ENCODE measurements around the gene ADAMTS2. TPM values are rescaled to one million over a fixed set of nuclear protein-coding genes. Genes with fewer than 3 reads are reported as not detected.

Gene ADAMTS2
- total RNA-seq, 1 experiment from 2014 or later = not detected

GRCh38 chr5:179180921-179181645, 164.2 kb downstream of the ADAMTS2 start:
- intact Hi-C loops (cut with micrococcal nuclease; ENCODE audit: unreplicated experiment) = no loop called here
- no peak for DNase-seq

GRCh38 chr5:179180061-179180610, 165.1 kb downstream of the ADAMTS2 start:
- intact Hi-C loops (cut with micrococcal nuclease; ENCODE audit: unreplicated experiment) = no loop called here
- CTCF ChIA-PET = no interaction called here

More at GRCh38 chr5:179180921-179181645, 164.2 kb downstream of the ADAMTS2 start:
- Mint-ChIP-seq H3K4me3 (ENCODE audit: low read depth, unreplicated experiment) (no peak overlapping the region), H3K27me3 (ENCODE audit: unreplicated experiment) (no peaks in the 10 kb centered on the region), H3K36me3 (ENCODE audit: insufficient read depth, unreplicated experiment) (peaks cover 5% of the 10 kb centered on the region), H3K27ac (ENCODE audit: unreplicated experiment) (no peak overlapping the region), H3K4me1 (ENCODE audit: low read depth, unreplicated experiment) (no peaks in the 10 kb centered on the region), H3K9me3 (ENCODE audit: low read depth, unreplicated experiment) (peaks cover 23% of the 10 kb centered on the region)
- BruUV-seq (replicated peaks) = no TSS peak
- CTCF ChIA-PET = no interaction called here
- no peak for TF ChIP-seq CTCF (IDR thresholded peaks at IDR 0.05; ENCODE audit: unreplicated experiment)

GRCh38 chr5:179177711-179178575, 167.3 kb downstream of the ADAMTS2 start:
- Mint-ChIP-seq H3K9me3 (ENCODE audit: low read depth, unreplicated experiment) (peaks cover 20% of the 10 kb centered on the region), H3K4me1 (ENCODE audit: low read depth, unreplicated experiment) (no peaks in the 10 kb centered on the region), H3K4me3 (ENCODE audit: low read depth, unreplicated experiment) (no peak overlapping the region), H3K27me3 (ENCODE audit: unreplicated experiment) (no peaks in the 10 kb centered on the region), H3K36me3 (ENCODE audit: insufficient read depth, unreplicated experiment) (peaks cover 5% of the 10 kb centered on the region), H3K27ac (ENCODE audit: unreplicated experiment) (no peak overlapping the region)
- no peak for DNase-seq
- BruUV-seq (replicated peaks) = no TSS peak
- TF ChIP-seq CTCF (IDR thresholded peaks at IDR 0.05; ENCODE audit: unreplicated experiment) = no peak
- intact Hi-C loops (cut with micrococcal nuclease; ENCODE audit: unreplicated experiment) = no loop called here
- CTCF ChIA-PET = no interaction called here

More at GRCh38 chr5:179180061-179180610, 165.1 kb downstream of the ADAMTS2 start:
- Mint-ChIP-seq H3K27me3 (ENCODE audit: unreplicated experiment) (no peaks in the 10 kb centered on the region), H3K27ac (ENCODE audit: unreplicated experiment) (no peak overlapping the region), H3K4me1 (ENCODE audit: low read depth, unreplicated experiment) (no peaks in the 10 kb centered on the region), H3K4me3 (ENCODE audit: low read depth, unreplicated experiment) (no peak overlapping the region), H3K36me3 (ENCODE audit: insufficient read depth, unreplicated experiment) (peaks cover 5% of the 10 kb centered on the region), H3K9me3 (ENCODE audit: low read depth, unreplicated experiment) (peaks cover 28% of the 10 kb centered on the region)
- no peak for TF ChIP-seq CTCF (IDR thresholded peaks at IDR 0.05; ENCODE audit: unreplicated experiment)
- BruUV-seq (replicated peaks) = no TSS peak
- no peak for DNase-seq

- no peak for DNase-seq
- no peaks in the 10 kb centered on the region for H3K27me3 Mint-ChIP-seq (ENCODE audit: unreplicated experiment)
- H3K36me3 Mint-ChIP-seq (ENCODE audit: insufficient read depth, unreplicated experiment) = peaks cover under 1% of the 10 kb centered on the region
- H3K4me1 Mint-ChIP-seq (ENCODE audit: low read depth, unreplicated experiment) = no peaks in the 10 kb centered on the region
- no peak overlapping the region for H3K4me3 Mint-ChIP-seq (ENCODE audit: low read depth, unreplicated experiment)
- TF ChIP-seq CTCF (IDR thresholded peaks at IDR 0.05; ENCODE audit: unreplicated experiment) = no peak
- H3K27ac Mint-ChIP-seq (ENCODE audit: unreplicated experiment) = no peak overlapping the region
- peaks cover 18% of the 10 kb centered on the region for H3K9me3 Mint-ChIP-seq (ENCODE audit: low read depth, unreplicated experiment)
- no TSS peak for BruUV-seq (replicated peaks)
- CTCF ChIA-PET = no interaction called here
- intact Hi-C loops (cut with micrococcal nuclease; ENCODE audit: unreplicated experiment) = no loop called here
These were observed 168.6 kb downstream of the ADAMTS2 start for GRCh38 chr5:179176571-179177230.
